Astrocyte (in vitro differentiated cells and primary cell): ENCODE measurements around the gene NOB1. TPM values are rescaled to one million over a fixed set of nuclear protein-coding genes. Genes with fewer than 3 reads are reported as not detected.

ENCODE experiments used
- total RNA-seq: library from RNA; stranded (reverse); gene quantifications from 2 replicates; pipeline ENCODE4 v1.2.1, GENCODE V29; 2021

Gene NOB1
- total RNA-seq, 1 donor from 2014 or later, result 46.0 TPM

Other genes starting within 250 kb of the NOB1 start
- 79.1 and 96.2 TPM in 2 replicates for gene NFAT5, start 189.0 kb downstream of the NOB1 start, total RNA-seq
- 61.0 and 74.5 TPM in 2 replicates for gene NQO1, start 28.4 kb downstream of the NOB1 start, total RNA-seq
- gene WWP2, start 7.4 kb upstream of the NOB1 start, total RNA-seq, result 26.4 and 28.7 TPM in 2 replicates
- 3.4 and 5.7 TPM in 2 replicates for gene CLEC18A, start 196.4 kb upstream of the NOB1 start, total RNA-seq